NCI-H187 (cell line): ENCODE data around the gene WDR5B.
"Not testable (repeated sequence)": the region's sequence is repeated elsewhere in the genome, so short reads cannot be mapped to it uniquely, and the experiment has no call there.

Source experiments
- DNase-seq, 2 experiments: peaks; one replicate each; lab custom pipeline; 2025; lab: John Stamatoyannopoulos, UW

The WDR5B gene

DNA sequence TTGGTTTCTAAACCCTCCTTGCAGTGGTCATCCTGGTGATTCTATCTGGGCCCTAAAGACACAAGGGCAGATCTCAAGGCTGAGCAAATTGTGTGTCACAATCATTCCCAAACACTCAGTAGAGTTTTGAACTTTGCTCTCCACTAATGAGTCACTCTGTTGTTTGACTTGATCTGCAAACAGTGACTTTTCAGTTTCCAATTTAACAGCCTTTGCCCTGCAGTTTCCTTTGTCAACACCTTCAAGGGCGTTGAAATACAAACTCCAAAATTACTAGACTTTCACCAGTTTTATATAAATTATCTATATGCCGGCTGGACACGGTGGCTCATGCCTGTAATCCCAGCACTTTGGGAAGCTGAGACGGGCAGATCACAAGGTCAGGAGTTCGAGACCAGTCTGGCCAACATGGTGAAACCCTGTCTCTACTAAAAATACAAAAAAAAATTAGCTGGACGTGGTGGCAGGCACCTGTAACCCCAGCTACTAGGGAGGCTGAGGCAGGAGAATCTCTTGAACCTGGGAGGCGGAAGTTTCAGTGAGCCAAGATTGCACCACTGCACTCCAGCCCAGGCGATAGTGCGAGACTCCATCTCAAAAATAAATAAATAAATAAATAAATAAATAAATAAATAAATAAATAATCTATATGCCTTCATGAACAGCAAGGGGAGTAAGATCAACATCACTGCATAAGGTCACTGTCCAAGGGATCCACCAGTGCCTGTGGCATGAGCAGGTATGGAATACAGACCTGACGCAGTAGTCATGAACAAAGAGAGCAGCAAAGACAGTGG lies 50.1 kb downstream of the WDR5B start:
- DNase-seq = not testable (repeated sequence)

DNA sequence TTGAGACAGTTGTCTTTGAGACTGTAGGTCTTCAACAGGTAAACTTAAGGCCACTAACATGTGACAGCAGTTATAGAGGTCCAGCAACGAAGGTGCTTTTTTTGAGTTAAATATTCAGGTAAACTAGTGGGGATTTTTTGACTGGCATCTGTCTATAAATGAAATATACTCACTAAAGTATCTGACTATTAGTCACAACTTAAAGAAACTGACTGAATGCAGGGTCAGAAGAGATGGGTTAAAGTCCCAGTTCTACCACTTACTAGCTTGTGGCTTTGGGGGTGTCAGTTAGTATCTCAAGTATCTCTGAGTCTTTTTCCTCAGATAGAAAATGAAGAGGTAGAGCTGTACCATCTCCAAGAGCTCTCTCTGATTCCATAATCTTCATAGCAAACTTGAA lies 50.8 kb downstream of the WDR5B start:
- DNase-seq = no peak

DNA sequence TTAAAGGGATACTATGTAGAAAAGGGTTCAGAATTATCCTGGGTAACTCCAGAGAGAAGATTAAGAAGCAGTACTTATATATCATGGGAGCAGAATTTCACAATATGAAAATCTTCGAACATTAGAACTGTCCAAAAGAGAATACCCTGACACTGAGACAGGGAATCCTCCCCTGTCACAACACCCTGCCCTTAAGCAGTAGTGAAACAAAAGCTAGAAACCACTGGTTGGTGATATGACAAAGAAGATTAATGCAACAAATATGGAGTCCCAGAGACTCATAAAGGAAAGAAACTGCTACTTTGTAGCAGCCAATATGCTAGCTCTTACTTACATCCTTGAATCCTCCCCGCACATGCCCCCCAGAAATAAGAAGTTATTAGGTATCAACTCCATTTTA lies 51.4 kb downstream of the WDR5B start:
- DNase-seq = no peak
